Ovary (tissue), 9 donors: ENCODE data around the gene GATAD2A. TPM values are rescaled to one million over a fixed set of nuclear protein-coding genes. Genes with fewer than 3 reads are reported as not detected.

Experiments used
- DNase-seq, 5 donors: peaks; one replicate each; pipeline ENCODE4 v3.0.0-alpha.2; 2019 to 2020
- H3K27ac ChIP-seq, 2 donors: fragments of 200-600 bp; one replicate each; pipeline versions ENCODE4 v1.5.1 to v1.8.0; 2019 to 2022
- H3K27me3 ChIP-seq: fragments of 200-600 bp; one replicate; pipeline ENCODE4 v1.8.0; 2022
- H3K36me3 ChIP-seq: fragments of 200-600 bp; sonication (generic); one replicate; pipeline ENCODE4 v1.5.1; 2019
- H3K4me1 ChIP-seq: one replicate; pipeline ENCODE4 v1.8.1; 2013; ENCODE audit warnings: mild to moderate bottlenecking, moderate library complexity; ENCODE audit not compliant: insufficient read depth
- H3K4me3 ChIP-seq: fragments of 200-600 bp; sonication (generic); one replicate; pipeline ENCODE4 v1.5.1; 2017
- H3K9me3 ChIP-seq, 2 donors: fragments of 200-600 bp in 1 of 2; sonication (generic) in 1 of 2; one replicate each; pipeline versions ENCODE4 v1.5.1 to v1.8.1; 2013 to 2019; ENCODE audit warnings: mild to moderate bottlenecking in 1 of 2, moderate library complexity in 1 of 2
- CTCF ChIP-seq, 3 donors: fragments of 450-650 bp in 2 of 3; fragments of 200-600 bp in 1 of 3; IDR thresholded peaks; one replicate each; pipeline versions ENCODE4 v1.5.1 to v1.8.0; 2016 to 2022; ENCODE audit warnings: antibody characterized with exemption in 3 of 3, mild to moderate bottlenecking in 1 of 3
- EP300 ChIP-seq: sonication (generic); formaldehyde crosslinking; IDR thresholded peaks from one replicate; pipeline ENCODE4 v1.6.1; 2017; ENCODE audit warnings: antibody characterized with exemption
- POLR2A ChIP-seq: fragments of 450-650 bp; IDR thresholded peaks from one replicate; pipeline ENCODE4 v1.6.1; 2017; ENCODE audit warnings: antibody characterized with exemption, mild to moderate bottlenecking, moderate library complexity
- WGBS, 3 donors: extraction: QIAGEN DNeasy Blood & Tissue Kit in 1 of 3; methylation state at CpG; one replicate each; pipeline versions ENCODE4 v1.1.5 to v1.1.7; 2013 to 2017; 5-methylcytosine and 5-hydroxymethylcytosine counted together
- intact Hi-C, 4 donors: fragments of 100-400 bp; cut with DNase I; formaldehyde crosslinking; loops; one replicate each; pipeline versions ENCODE4 v1.11.0 to v1.15.1; 2022 to 2023
- polyA plus RNA-seq, 2 donors: library from polyadenylated mRNA; stranded (reverse); fragments of 200-250 nt in 1 of 2; fragments of 350-450 nt in 1 of 2; fragmentation: Illumina TruSeq in 1 of 2; extraction: RNeasy Lipid Tissue Mini Kit (QIAGEN cat#74804) in 1 of 2; gene quantifications; one replicate each; pipeline ENCODE4 v1.2.3, GENCODE V29; 2013 to 2014
- total RNA-seq, 7 donors: library from RNA; depleted of rRNA in 2 of 7; stranded (reverse); fragments of >200 nt in 2 of 7; fragmentation: NEBNext Ultra II Directional in 3 of 7; extraction: Animal tissue kit (Norgen Biotek cat#: 25700) in 3 of 7; gene quantifications; one replicate each; pipeline versions ENCODE4 v1.1.0 to v1.2.4, GENCODE V29; 2016 to 2023
- donor health status: DM: no; HTN: no; CAD: no; lungs with moderate emphysema.
- donor health status: DM: no; HTN: no; CAD: no.
- donor health status: Bipolar disorder and iron deficiency.
- donor health status: DM: yes; HTN: yes; CAD: no.
- donor health status: DM: no; HTN: no; CAD: no.
- donor health status: DM: yes; HTN: yes; CAD: no.

GATAD2A gene
- total and polyA plus RNA-seq, 9 donors: 10.7 to 83.0 (median 52.2) TPM

GRCh38 chr19:19482809-19483596, 77.5 kb downstream of the GATAD2A start:
- 57 to 62% (median 58%) methylated on average over 18 to 19 of the region's 19 CpGs for WGBS, 3 donors
- no peaks in the 10 kb centered on the region for H3K27me3 ChIP-seq
- intact Hi-C loops: loop anchor here in 1 of 4 donors (10.0 kb wide), 1 partner anchor 58 kb away; no protein-coding TSS in a partner anchor
- TF ChIP-seq POLR2A (no peak), CTCF (IDR thresholded peaks at IDR 0.05) (no peak), EP300 (no peak)
- H3K36me3 ChIP-seq: no peaks in the 10 kb centered on the region
- peaks cover 6% of the 10 kb centered on the region for H3K4me1 ChIP-seq
- H3K9me3 ChIP-seq: no peaks in the 10 kb centered on the region
- DNase-seq: no peak
- no peak overlapping the region for H3K27ac ChIP-seq
- no peak overlapping the region for H3K4me3 ChIP-seq

- no peak overlapping the region for H3K4me3 ChIP-seq
- H3K27me3 ChIP-seq: no peaks in the 10 kb centered on the region
- no peaks in the 10 kb centered on the region for H3K9me3 ChIP-seq
- intact Hi-C loops: loop anchor here in 1 of 4 donors (10.0 kb wide), 1 partner anchor 61 kb away; no protein-coding TSS in a partner anchor
- 75 to 81% (median 81%) methylated on average over 15 of the region's 15 CpGs for WGBS, 3 donors
- peaks cover 23% of the 10 kb centered on the region for H3K4me1 ChIP-seq
- TF ChIP-seq POLR2A (no peak), CTCF (IDR thresholded peaks at IDR 0.05) (no peak), EP300 (no peak)
- no peaks in the 10 kb centered on the region for H3K36me3 ChIP-seq
- no peak for DNase-seq
- no peak overlapping the region for H3K27ac ChIP-seq
Observed at GRCh38 chr19:19485161-19485997, 79.9 kb downstream of the GATAD2A start.

- Histone ChIP-seq H3K27me3 (no peaks in the 10 kb centered on the region), H3K4me3 (no peak overlapping the region), H3K36me3 (no peaks in the 10 kb centered on the region), H3K4me1 (peaks cover 23% of the 10 kb centered on the region), H3K27ac (no peak overlapping the region), H3K9me3 (no peaks in the 10 kb centered on the region)
- 90 to 97% (median 96%) methylated on average over 5 of the region's 5 CpGs for WGBS, 3 donors
- TF ChIP-seq POLR2A: no peak
- no peak for TF ChIP-seq EP300
- TF ChIP-seq CTCF (IDR thresholded peaks at IDR 0.05): no peak
- intact Hi-C loops: loop anchor here in 1 of 4 donors (10.0 kb wide), 1 partner anchor 61 kb away; no protein-coding TSS in a partner anchor
- DNase-seq: no peak
Observed at GRCh38 chr19:19485998-19486290, 80.5 kb downstream of the GATAD2A start.

GRCh38 chr19:19486343-19487076, 81.0 kb downstream of the GATAD2A start:
- Histone ChIP-seq H3K9me3 (no peaks in the 10 kb centered on the region), H3K36me3 (no peaks in the 10 kb centered on the region), H3K27me3 (no peaks in the 10 kb centered on the region), H3K27ac (no peak overlapping the region), H3K4me1 (peaks cover 23% of the 10 kb centered on the region), H3K4me3 (no peak overlapping the region)
- intact Hi-C loops: loop anchor here in 1 of 4 donors (10.0 kb wide), 1 partner anchor 62 kb away; no protein-coding TSS in a partner anchor
- TF ChIP-seq CTCF (IDR thresholded peaks at IDR 0.05): no peak
- no peak for TF ChIP-seq EP300
- TF ChIP-seq POLR2A: no peak
- no peak for DNase-seq
- 58 to 82% (median 75%) methylated on average over 10 to 15 of the region's 15 CpGs for WGBS, 3 donors
